GM19043 (cell line): ENCODE measurements around the gene WDR73.
"Not testable (repeated sequence)": the region's sequence is repeated elsewhere in the genome, so short reads cannot be mapped to it uniquely, and the experiment has no call there.

Experiments
- ATAC-seq: cut with Tn5 transposase; IDR thresholded peaks from one replicate; pipeline ENCODE4 v1.9.1; 2021; ENCODE audit warnings: low read depth; ENCODE audit not compliant: unreplicated experiment

The WDR73 gene

DNA sequence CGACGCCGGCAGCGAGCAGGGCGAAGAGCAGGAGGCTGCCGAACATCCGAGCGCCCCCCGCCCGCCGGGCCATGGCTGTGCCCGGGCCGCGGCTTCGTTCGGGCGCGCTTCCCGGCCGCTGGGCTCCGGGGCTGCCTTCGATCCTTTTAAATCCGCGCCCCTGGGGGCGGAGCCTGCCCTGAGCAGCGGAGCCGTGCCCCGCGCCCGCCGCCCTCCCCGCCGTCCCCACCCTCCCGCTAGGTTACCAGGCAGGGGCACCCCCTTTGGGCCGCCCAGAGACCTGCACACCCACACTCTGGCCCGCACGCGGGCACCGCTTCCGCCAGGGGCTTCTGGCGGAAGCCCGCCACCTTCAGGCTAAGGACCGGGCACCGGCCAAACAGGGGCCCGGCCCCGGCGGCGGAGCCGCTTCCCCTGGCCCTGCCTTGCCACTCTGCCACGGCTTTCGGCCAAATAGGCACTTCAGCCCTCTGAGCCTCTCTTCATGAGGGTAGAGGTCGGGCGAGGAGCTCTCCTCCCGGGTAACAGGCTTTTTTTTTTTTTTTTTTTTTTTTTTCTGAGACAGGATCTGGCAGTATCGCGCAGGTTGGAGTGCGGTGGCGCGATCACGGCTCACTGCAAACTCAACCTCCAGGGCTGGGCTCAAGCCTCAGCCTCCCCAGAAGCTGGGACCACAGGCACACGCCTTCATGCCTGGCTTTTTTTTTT is 4.2 kb upstream of the WDR73 start, which contains the start of gene NMB:
TSS of gene NMB (minus strand) at position 120 of the 708 bp plus-strand sequence. CDS start at position 73, 47 bp downstream.
- ATAC-seq: peak; percentile 58

- ATAC-seq: no peak
Measured at GRCh38 chr15:84657748-84658079, 3.6 kb upstream of the WDR73 start.

GRCh38 chr15:84656972-84657371 is 2.9 kb upstream of the WDR73 start:
- ATAC-seq: no peak

DNA sequence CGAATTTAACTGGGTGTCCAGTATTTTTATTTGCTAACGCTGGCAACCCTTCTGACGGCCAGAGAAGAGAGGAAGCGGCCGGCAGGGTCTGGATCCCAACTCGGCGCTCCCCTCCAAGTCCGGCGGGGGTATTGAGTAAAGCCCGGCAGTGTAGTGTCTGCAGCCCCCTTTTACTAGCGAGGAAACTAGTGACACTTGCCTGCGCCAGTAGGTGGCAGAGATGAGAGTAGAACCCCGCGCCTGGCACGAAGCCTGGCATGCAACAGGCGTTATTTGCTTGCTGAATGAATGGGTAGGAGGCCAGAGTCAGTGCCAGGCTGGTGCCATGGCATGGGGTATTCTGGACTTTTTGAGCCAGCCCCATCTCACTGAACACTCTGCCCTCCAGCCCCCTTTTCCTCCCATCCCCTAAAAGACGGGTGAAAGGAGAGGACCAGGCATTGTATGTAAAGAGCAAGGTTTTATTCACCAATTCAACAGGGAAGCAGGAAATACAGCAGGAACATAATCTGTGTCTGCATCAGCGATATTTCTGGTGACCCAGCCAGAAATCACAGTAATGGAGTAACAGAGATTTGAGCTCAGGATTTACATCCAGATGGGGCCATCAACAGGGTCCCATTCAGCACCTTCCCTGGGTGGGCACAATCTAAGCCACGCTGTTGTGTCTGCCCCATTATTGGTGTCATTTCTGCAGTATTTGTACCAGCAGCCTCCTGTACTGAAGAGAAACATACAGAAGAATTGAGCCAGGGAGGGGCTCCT is 788 bp upstream of the WDR73 start:
- no peak for ATAC-seq

- ATAC-seq: no peak
Measured at GRCh38 chr15:84653584-84653909, 536 bp downstream of the WDR73 start.

DNA sequence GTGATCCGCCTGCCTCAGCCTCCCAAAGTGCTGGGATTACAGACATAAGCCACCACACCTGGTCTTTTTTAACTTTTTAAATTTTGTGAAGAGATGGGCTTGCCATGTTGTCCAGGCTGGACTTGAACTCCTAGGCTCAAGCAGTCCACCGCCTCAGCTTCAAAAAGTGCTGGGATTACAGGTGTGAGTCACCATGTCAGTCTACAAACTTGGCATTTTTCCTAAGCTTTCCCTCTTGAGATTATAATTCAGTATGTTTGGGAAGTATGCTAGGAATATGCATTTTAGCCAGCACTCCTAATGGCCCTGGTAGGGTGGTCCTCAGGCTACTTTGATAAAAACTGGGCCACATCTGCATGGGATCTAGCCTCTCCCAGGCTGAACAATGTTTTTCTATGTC is 4.4 kb downstream of the WDR73 start:
- no peak for ATAC-seq

DNA sequence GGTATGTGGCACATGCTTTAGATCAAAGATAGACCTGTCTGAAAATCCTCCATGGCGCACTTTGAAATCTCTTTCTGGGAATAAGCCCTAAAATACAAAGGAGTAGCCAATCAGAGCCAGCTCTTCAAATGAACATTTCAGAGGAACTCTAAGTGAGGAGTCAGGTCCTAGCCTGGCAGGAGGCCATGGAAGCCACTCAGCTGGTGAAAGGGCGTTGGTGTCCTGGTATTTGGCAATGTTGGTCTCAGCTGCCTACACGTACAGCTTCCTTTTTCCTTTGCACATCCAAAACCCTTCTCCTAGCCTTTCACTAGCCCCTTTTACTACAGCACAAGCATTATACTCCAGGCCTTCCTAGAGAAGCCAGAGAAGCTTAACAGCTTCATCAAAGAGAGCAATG is 5.5 kb downstream of the WDR73 start:
- no peak for ATAC-seq

DNA sequence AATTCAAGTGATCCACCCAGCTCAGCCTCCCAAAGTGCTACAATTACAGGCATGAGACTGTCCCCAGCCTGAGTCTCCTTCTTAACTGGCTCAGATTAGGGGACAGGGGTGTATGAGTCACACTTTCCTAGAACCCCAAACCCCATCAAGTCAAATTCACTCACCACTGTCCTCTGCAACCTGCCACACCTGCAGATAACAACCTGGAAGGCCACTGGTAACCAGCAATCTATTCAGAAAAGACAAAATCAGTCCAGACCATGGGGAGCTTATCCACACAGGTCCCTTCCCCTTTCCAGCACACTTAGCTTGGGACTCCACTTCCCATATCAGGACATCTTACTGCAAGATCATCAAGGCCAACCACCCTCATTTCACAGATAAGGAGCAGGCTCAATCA is 6.4 kb downstream of the WDR73 start:
- ATAC-seq: no peak

DNA sequence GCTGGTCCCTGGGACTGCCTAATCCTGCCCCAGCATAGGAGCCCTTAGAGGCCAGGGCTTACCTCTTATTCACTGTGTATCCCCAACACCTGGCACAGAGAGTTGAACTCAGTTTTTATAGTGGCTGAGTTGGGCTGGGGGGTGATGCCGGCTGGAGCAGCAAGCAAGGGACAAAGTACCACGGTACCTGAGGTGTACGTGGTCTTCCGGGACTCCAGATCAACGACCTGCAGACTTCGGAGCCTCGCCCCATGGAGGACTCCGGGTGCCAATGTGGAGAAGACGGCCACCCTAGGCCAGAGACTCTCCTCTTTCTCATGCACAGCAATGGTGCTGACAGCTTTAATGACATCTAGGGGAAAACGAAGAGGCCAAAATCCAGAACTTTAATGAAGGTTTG is 8.1 kb downstream of the WDR73 start:
- no peak for ATAC-seq

GRCh38 chr15:84645496-84645895 is 8.6 kb downstream of the WDR73 start:
- ATAC-seq: no peak

DNA sequence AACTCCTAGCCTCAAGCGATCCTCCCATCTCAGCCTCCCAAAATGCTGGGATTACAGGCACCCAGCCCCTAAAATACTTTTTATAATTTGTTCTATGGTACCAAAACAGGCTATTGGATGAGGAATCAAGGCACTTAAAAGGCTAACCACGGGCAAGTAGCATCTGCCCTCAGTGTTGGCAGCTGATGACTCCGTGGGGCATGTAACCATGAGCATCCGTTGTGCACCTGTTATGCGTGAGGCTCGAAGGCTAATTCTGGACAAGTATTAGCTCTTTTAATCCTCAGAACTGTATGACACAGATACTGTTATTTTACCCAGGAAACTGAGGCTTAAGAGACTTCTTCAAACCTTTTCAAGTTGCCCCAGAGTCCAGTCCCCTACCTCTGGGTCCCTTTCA is 10.2 kb downstream of the WDR73 start:
- ATAC-seq: no peak

- ATAC-seq: not testable (repeated sequence)
Measured at GRCh38 chr15:84642640-84643039, 11.4 kb downstream of the WDR73 start.

- ATAC-seq: not testable (repeated sequence)
Measured at GRCh38 chr15:84641871-84642270, 12.2 kb downstream of the WDR73 start.

- no peak for ATAC-seq
Measured at GRCh38 chr15:84638103-84638502, 16.0 kb downstream of the WDR73 start.

DNA sequence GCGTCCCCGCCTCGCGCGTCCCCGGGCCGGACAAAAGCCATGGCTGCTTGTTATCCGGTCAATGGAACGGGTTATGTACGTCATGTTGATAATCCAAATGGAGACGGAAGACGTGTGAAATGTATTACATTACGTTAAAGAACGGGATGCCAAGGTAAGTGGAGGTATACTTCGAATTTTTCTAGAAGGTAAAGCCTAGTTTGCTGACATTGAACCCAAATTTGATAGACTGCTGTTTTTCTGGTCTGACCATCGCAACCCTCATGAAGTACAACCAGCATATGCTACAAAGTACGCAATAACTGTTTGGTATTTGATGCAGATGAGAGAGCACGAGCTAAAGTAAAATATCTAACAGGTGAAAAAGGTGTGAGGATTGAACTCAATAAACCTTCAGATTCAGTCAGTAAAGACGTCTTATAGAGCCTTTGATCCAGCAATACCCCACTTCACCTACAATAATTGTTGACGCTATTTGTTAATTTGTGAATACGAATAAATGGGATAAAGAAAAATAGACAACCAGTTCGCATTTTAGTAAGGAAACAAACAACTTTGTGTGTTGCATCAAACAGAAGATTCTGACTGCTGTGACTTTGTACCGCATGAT is 19.8 kb downstream of the WDR73 start:
- ATAC-seq: no peak

DNA sequence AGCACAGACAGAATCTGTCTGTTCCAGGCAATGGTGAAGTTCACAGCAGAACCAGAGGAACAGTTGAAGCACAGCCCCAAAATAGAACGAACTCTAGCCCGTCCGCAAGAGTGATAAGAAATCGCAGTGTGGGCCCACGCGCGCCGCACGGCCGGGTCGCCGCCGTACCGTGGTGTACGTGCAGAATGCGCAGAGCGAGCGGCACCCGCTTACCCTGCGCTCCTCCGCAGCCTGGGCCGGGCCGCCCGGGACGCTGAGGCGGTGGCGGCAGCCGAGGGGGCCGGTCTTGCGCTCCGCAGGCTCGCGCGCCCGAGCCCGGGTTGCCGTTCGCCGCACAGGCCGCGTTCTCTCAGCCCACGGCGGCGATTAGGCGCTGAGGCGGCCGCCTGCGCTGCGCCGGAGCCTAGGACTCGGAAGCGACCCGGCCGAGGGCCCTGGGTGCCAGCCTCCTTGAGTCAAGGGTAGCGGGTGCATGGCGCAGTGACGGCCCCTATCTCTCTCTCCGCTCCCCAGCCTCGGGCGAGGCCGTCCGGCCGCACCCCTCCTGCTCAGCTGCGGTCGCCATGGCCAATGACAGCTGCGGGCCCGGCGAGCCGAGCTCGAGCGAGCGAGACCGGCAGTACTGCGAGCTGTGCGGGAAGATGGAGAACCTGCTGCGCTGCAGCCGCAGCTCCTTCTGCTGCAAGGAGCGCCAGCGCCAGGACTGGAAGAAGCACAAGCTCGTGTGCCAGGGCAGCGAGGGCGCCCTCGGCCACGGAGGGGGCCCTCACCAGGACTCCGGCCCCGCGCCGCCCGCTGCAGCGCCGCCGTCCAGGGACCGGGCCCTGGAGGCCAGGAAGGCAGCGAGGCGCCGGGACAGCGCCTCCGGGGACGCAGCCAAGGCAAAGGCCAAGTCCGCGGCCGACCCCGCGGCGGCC is 20.5 kb downstream of the WDR73 start:
- ATAC-seq: peak; percentile 39

GRCh38 chr15:84631706-84632272 is 22.3 kb downstream of the WDR73 start:
- ATAC-seq: no peak

- no peak for ATAC-seq
Measured at GRCh38 chr15:84629033-84629432, 25.1 kb downstream of the WDR73 start.

DNA sequence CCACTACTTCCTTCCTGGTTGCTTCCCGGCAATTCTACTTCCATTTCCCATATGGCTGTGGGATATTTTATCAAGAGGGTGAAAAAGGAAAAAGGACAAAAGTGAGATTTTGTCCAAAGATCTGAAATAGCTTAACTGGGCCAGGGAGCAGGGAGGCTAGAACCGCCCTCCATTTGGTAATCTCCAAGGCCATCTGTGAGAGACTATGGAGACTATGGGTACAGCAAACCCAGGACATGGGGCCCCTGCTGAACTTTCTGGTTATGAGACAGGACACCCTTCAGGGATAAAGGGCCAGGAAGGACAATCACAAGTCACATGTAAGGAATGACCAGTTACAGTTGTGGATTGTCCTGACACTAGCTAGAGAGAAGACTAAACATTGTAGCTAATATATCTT is 29.0 kb downstream of the WDR73 start:
- no peak for ATAC-seq

- ATAC-seq: no peak
Measured at GRCh38 chr15:84624359-84624758, 29.7 kb downstream of the WDR73 start.
